A549 (cell line): ENCODE results near the gene KIF14.
"Not testable (repeated sequence)": the region's sequence is repeated elsewhere in the genome, so short reads cannot be mapped to it uniquely, and the experiment has no call there.

Experiments
- CEBPB ChIP-seq, 2 experiments: fragments of >200 bp in 1 of 2; sonication (Bioruptor Twin) in 1 of 2; formaldehyde crosslinking in 1 of 2; IDR thresholded peaks; 2 replicates each; pipeline ENCODE4 v1.6.1; 2012 to 2016
- CTCF ChIP-seq: fragments of >200 bp; sonication (Bioruptor Twin); formaldehyde crosslinking; IDR thresholded peaks from 3 replicates; pipeline ENCODE4 v1.5.1; 2016
- HDAC2 ChIP-seq: fragments of 200-600 bp; sonication (generic); IDR thresholded peaks from 2 replicates; pipeline ENCODE4 v1.6.1; 2016
- MAX ChIP-seq: IDR thresholded peaks from 2 replicates; pipeline ENCODE4 v1.6.1; 2012
- MAZ ChIP-seq: fragments of 150-350 bp; IDR thresholded peaks from 2 replicates; pipeline ENCODE4 v1.6.1; 2014; ENCODE audit warnings: antibody characterized with exemption, low read depth, low read length, borderline replicate concordance
- NR3C1 ChIP-seq: fragments of >200 bp; sonication (Bioruptor Twin); formaldehyde crosslinking; IDR thresholded peaks from 3 replicates; pipeline ENCODE4 v1.6.1; 2017
- PHF8 ChIP-seq: fragments of 200-600 bp; sonication (generic); IDR thresholded peaks from 2 replicates; pipeline ENCODE4 v1.6.1; 2016; ENCODE audit warnings: low read depth, mild to moderate bottlenecking, antibody characterized with exemption, moderate library complexity, borderline replicate concordance
- RFX5 ChIP-seq: fragments of 450-650 bp; IDR thresholded peaks from 2 replicates; pipeline ENCODE4 v1.7.1; 2014; ENCODE audit warnings: antibody characterized with exemption, mild to moderate bottlenecking, moderate library complexity
- SREBF2 ChIP-seq: fragments of 450-650 bp; IDR thresholded peaks from 2 replicates; pipeline ENCODE4 v1.6.1; 2014; ENCODE audit warnings: mild to moderate bottlenecking, moderate library complexity
- ZFP36 ChIP-seq: fragments of 450-650 bp; IDR thresholded peaks from 2 replicates; pipeline ENCODE4 v1.6.1; 2014; ENCODE audit warnings: borderline replicate concordance; ENCODE audit not compliant: partially characterized antibody

GRCh38 chr1:200552737-200553136 lies 67.8 kb downstream of the KIF14 start:
- TF ChIP-seq SREBF2; MAX; CTCF; HDAC2; RFX5; MAZ; PHF8; CEBPB (IDR thresholded peaks at IDR 0.05); NR3C1; ZFP36: not testable (repeated sequence)
